Activated CD4-positive, alpha-beta T cell treated with anti-CD3 and anti-CD28 coated beads, Interleukin-2, amount 10 ng/mL, durations not matched to agents 7 days and 5 days (primary cell): ENCODE results near the gene FLT4. TPM values are rescaled to one million over a fixed set of nuclear protein-coding genes. Genes with fewer than 3 reads are reported as not detected.
A peak's percentile ranks its signal among the peaks of the same experiment; 100 is the strongest.

Experiments used
- CTCF ChIA-PET: fragments of 350-600 bp; sonication (Branson Sonifier 250); formaldehyde crosslinking; loops from one replicate; lab custom pipeline; 2021; ENCODE audit warnings: antibody characterized with exemption; lab: Charles Lee
- POLR2A ChIA-PET: fragments of 350-600 bp; sonication (Branson Sonifier 250); formaldehyde crosslinking; loops from one replicate; lab custom pipeline; 2021; ENCODE audit warnings: antibody characterized with exemption; lab: Charles Lee
- DNase-seq: peaks from one replicate; pipeline ENCODE4 v3.0.0-alpha.2; 2020
- H3K27ac Mint-ChIP-seq: one replicate; pipeline ENCODE4 v1.8.0; 2021; ENCODE audit warnings: mild to moderate bottlenecking, moderate library complexity, mixed read lengths
- H3K27me3 Mint-ChIP-seq: one replicate; pipeline ENCODE4 v1.8.0; 2021; ENCODE audit warnings: mixed read lengths
- H3K36me3 Mint-ChIP-seq: one replicate; pipeline ENCODE4 v1.8.0; 2021; ENCODE audit warnings: low read depth, mixed read lengths
- H3K4me1 Mint-ChIP-seq: one replicate; pipeline ENCODE4 v1.8.0; 2021; ENCODE audit warnings: mixed read lengths
- H3K4me3 Mint-ChIP-seq: one replicate; pipeline ENCODE4 v1.8.0; 2021; ENCODE audit warnings: mild to moderate bottlenecking, moderate library complexity, mixed read lengths
- H3K9me3 Mint-ChIP-seq: one replicate; pipeline ENCODE4 v1.8.0; 2021; ENCODE audit warnings: mixed read lengths
- total RNA-seq, 2 experiments: library from RNA; stranded (reverse); gene quantifications; one replicate each; pipeline ENCODE4 v1.2.3, GENCODE V29; 2021

Gene FLT4
- total RNA-seq, 2 experiments from 2014 or later = 0.25 TPM

DNA sequence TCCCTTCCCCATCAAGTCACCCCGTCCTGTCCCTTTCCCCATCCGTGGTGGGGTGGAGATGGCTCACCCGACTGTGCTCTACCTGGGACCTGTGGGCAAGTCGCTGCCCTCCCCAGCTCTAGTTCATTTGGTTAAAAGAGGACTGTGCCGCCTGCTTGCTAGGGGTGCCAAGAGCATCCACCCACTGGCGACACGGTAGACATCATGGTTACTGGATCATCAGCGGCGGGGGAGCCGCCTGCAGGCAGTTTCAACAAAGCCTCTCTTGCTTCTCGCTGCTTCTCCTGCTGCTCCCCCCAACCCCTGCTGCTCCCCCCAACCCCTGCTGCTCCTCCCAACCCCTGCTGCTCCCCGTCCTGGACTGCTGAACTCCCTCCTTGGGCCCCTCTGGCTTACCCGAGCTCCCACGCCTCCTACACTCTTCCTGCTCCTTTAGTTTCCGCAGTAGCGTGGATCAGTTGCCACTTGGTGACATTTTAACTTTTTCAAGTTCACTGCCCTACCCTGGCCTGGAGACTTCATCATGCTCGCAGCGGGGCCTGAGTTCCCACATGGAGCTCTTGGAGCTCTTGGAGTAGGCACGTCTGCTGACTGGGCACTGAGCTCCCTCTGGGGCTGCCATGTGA lies 36.1 kb downstream of the FLT4 start:
- DNase-seq = no peak
- POLR2A ChIA-PET = no interaction called here
- Mint-ChIP-seq H3K4me1 (no peaks in the 10 kb centered on the region), H3K4me3 (no peak overlapping the region), H3K27ac (no peak overlapping the region), H3K27me3 (no peaks in the 10 kb centered on the region), H3K9me3 (no peaks in the 10 kb centered on the region), H3K36me3 (no peaks in the 10 kb centered on the region)
- CTCF ChIA-PET = no interaction called here

DNA sequence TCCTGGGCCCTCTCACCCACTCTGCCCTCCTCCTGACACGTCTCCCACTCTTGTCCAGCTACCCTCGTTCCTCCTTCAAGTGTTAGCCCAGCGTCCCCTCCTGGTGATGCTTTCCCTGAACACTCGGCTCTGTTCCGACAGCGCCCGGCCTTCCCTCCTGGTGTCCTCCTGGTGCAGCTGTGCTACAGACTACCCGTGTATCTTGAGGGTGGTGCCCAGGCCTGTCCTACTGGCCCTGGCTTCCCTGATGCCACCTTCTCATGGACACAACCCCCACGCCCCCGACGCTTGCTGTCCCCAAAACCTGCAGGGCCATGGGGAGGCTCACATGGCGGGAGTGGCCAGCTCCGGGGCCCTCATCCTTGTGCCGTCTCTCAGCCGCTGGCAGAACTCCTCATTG lies 36.7 kb downstream of the FLT4 start:
- Mint-ChIP-seq H3K9me3 (no peaks in the 10 kb centered on the region), H3K36me3 (no peaks in the 10 kb centered on the region), H3K27ac (no peak overlapping the region), H3K27me3 (no peaks in the 10 kb centered on the region), H3K4me1 (no peaks in the 10 kb centered on the region), H3K4me3 (no peak overlapping the region)
- ChIA-PET CTCF (no interaction called here), POLR2A (no interaction called here)
- DNase-seq = no peak

DNA sequence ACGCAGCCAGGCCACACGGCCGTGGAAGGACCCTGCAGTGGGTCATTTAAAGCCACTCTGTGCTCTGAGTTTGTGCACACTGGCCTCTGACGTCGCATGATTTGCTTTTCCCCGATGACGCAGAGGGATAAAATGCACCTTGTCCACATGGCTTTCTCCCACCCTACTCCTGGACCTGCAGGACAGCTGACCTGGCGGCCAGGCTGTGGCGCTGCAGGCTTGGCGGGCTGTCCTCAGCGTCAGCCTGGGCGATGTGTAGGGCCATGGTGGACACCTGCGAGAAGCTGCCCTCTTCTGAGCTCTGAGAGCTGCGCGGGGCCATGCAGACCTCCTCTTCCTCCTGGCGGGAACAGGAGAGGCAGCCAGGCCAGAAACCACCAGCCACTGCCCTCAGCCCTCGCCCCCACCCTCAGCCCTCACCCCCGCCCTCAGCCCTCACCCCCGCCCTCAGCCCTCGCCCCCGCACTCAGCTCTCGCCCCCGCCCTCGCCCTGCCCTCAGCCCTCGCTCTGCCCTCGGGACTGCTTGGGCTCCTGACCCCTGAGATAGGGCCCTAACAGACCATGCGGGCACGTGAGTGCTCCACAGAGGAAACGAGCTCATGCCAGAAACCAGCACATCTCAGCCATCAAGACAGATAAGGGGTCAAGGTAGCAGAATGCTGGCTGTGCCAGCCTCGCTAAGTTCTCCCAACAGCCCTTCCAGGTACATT lies 38.1 kb downstream of the FLT4 start:
- CTCF ChIA-PET = interaction anchor here (1.2 kb wide), 1 partner anchor 13 kb away, joined by 4 read pairs; no protein-coding TSS in a partner anchor
- no peaks in the 10 kb centered on the region for H3K4me1 Mint-ChIP-seq
- H3K4me3 Mint-ChIP-seq = no peak overlapping the region
- POLR2A ChIA-PET = no interaction called here
- H3K36me3 Mint-ChIP-seq = no peaks in the 10 kb centered on the region
- DNase-seq = no peak
- no peaks in the 10 kb centered on the region for H3K27me3 Mint-ChIP-seq
- no peaks in the 10 kb centered on the region for H3K9me3 Mint-ChIP-seq
- H3K27ac Mint-ChIP-seq = no peak overlapping the region

DNA sequence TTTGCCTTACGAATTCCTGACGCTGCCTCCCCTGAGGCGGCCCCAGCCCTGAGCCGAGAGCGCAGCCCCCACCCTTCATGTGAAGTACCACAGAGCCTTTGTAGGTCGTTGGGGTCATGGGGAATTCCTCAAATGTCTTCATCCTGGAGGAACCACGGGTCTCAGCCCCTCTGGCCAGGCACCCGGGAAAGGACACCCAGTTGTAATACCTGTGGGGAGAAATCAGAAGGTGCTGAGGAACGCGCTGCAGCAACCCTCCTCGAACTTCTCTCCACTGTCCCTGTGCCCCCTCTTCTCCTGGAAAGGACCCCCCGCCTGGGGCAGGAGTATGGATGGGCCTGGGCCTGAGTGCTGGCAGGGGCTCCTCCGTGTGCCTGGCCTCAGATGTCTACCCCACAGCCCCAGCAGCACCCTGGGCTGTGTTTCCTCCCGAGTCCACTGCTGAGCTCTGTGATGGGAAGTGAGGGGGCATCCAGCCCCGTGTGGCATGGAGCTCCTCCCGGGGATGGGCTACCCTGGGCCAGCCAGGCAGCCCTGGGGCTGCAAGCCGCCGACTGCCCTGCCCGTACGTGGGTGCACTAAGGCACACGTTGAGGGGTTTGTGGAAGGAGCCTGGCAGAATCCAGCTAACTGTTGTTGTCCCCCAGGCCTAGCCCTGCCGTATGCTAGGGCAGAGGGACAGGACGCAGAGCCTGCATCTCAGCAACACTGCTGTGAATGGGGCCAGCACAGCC lies 39.4 kb downstream of the FLT4 start:
- Mint-ChIP-seq H3K36me3 (no peaks in the 10 kb centered on the region), H3K27me3 (no peaks in the 10 kb centered on the region), H3K4me1 (peaks cover 1% of the 10 kb centered on the region), H3K27ac (no peak overlapping the region), H3K4me3 (no peak overlapping the region), H3K9me3 (no peaks in the 10 kb centered on the region)
- POLR2A ChIA-PET = no interaction called here
- DNase-seq = no peak
- CTCF ChIA-PET = no interaction called here

DNA sequence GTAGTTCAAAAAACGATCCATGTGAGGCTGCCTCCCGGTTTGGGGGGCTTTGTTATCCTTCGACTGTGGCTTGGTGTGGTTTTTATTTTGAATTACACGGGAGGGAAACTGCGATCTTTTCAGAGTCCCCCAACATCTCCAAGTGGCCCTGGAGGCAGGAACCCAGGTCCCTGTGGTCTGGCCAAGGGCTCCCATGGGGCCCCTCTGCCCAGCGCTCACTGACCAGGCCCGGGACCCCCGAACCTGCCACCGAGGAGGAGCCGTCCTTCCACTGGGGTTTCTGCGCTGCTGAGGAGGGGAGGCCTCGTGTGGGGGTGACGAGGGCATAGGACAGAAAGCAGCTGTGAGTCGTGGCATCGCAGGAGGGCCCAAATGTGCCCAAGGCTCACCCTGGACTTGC lies 40.0 kb downstream of the FLT4 start:
- no peaks in the 10 kb centered on the region for H3K9me3 Mint-ChIP-seq
- H3K4me3 Mint-ChIP-seq = no peak overlapping the region
- no peak for DNase-seq
- no peaks in the 10 kb centered on the region for H3K27me3 Mint-ChIP-seq
- ChIA-PET CTCF (no interaction called here), POLR2A (no interaction called here)
- no peaks in the 10 kb centered on the region for H3K36me3 Mint-ChIP-seq
- peaks cover 1% of the 10 kb centered on the region for H3K4me1 Mint-ChIP-seq
- H3K27ac Mint-ChIP-seq = no peak overlapping the region

DNA sequence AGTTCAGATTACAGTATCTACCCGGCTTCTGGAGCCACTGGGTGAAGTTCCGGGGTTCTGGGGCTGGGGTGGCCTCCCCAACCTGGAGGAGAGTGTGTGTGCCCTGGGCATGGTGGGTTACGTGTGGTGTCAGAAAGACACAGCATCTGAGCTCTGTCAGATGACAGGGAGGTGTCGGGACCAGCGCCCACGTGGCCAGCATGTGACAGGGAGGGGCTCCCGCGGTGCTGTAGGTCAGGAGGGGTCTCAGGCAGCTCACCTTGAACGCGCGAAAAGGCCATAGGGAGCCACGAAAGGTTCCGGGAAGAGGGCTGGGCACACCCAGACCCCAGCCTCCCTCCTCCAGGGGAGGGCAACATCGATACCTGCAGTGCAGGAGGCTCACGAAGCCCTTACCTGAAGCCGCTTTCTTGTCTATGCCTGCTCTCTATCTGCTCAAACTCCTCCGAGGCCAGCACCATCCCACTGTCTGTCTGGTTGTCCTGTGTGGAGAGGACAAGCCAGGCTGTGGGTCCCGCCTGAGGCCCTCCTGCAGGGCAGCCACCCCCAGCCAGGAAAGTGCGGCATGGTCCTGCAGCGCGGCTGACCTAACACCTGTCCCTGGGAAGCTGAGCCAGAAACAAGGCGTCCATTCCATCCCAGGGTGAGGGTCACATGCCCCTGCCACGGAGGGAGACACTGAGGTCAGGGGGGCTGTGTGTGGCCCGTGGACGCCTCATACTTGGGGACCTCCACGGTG lies 40.7 kb downstream of the FLT4 start:
- H3K36me3 Mint-ChIP-seq = no peaks in the 10 kb centered on the region
- no peak overlapping the region for H3K27ac Mint-ChIP-seq
- ChIA-PET POLR2A (no interaction called here), CTCF (interaction anchor here (0.6 kb wide), 1 partner anchor 49 kb away, joined by 4 read pairs; no protein-coding TSS in a partner anchor)
- no peak for DNase-seq
- no peaks in the 10 kb centered on the region for H3K27me3 Mint-ChIP-seq
- peaks cover 1% of the 10 kb centered on the region for H3K4me1 Mint-ChIP-seq
- no peak overlapping the region for H3K4me3 Mint-ChIP-seq
- no peaks in the 10 kb centered on the region for H3K9me3 Mint-ChIP-seq

DNA sequence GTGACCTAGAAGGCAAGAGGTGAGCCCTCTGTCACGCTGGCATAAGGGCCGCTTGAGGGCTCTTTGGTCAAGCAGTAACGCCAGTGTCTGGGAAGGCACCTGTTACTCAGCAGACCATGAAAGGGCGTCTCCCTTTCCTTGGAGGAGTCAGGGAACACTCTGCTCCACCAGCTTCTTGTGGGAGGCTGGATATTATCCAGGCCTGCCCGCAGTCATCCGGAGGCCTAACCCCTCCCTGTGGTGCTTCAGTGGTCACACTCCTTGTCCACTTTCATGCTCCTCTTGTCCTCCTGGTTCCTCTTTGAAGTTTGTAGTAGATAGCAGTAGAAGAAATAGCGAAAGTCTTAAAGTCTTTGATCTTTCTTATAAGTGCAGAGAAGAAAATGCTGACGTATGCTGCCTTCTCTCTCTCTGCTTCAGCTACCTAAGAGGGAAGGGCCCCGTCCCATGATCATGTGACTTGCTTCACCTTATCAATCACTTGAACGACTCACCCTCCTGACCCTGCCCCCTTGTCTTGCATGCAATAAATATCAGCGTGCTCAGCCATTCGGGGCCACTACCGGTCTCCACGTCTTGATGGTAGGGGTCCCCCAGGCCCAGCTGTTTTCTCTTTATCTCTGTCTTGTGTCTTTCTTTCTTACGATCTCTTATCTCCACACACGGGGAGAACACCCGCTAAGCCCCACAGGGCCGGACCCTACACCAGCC lies 41.4 kb downstream of the FLT4 start:
- CTCF ChIA-PET = interaction anchor here (0.6 kb wide), 1 partner anchor 49 kb away, joined by 4 read pairs; no protein-coding TSS in a partner anchor
- peaks cover 1% of the 10 kb centered on the region for H3K4me1 Mint-ChIP-seq

DNA sequence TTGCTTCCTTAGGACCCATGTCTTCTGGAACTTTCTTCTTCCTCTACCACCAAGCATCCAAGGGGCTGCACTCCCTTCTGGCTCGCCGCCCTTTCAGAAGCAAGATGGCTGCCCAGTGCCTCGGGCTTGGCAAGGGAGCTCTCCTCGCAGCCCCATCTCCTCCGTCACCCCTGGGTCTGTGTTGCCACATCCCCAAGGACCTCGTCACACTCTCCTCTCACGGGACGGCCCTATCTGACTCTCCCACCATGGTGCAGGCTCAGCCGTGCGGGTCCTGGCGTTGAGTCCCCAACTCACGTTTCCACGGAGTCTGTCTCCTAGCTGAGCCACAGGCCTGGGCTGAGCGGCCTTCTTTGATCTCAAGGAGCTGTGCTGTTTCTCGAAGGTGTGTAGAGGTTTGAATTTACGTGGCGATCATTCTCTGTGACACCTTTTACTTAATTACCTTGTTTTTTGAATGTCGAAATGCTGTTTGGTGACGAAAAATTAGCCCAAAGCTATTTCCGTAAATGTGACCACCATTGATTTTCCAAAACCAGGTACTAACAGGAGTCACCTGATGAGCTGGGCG lies 43.1 kb downstream of the FLT4 start:
- Mint-ChIP-seq H3K4me1 (peaks cover 1% of the 10 kb centered on the region), H3K27ac (no peak overlapping the region), H3K9me3 (no peaks in the 10 kb centered on the region), H3K27me3 (no peaks in the 10 kb centered on the region), H3K4me3 (no peak overlapping the region), H3K36me3 (no peaks in the 10 kb centered on the region)
- CTCF ChIA-PET = interaction anchor here (0.8 to 1.1 kb wide), 2 partner anchors 9 to 13 kb away, joined by 3 read pairs; no protein-coding TSS in a partner anchor
- no peak for DNase-seq
- POLR2A ChIA-PET = interaction anchor here (0.6 kb wide), 1 partner anchor 48 kb away, joined by 3 read pairs; no protein-coding TSS in a partner anchor

More for the DNA sequence above, 41.4 kb downstream of the FLT4 start:
- DNase-seq = no peak
- Mint-ChIP-seq H3K9me3 (no peaks in the 10 kb centered on the region), H3K27me3 (no peaks in the 10 kb centered on the region), H3K36me3 (no peaks in the 10 kb centered on the region), H3K4me3 (no peak overlapping the region), H3K27ac (no peak overlapping the region)
- POLR2A ChIA-PET = no interaction called here

DNA sequence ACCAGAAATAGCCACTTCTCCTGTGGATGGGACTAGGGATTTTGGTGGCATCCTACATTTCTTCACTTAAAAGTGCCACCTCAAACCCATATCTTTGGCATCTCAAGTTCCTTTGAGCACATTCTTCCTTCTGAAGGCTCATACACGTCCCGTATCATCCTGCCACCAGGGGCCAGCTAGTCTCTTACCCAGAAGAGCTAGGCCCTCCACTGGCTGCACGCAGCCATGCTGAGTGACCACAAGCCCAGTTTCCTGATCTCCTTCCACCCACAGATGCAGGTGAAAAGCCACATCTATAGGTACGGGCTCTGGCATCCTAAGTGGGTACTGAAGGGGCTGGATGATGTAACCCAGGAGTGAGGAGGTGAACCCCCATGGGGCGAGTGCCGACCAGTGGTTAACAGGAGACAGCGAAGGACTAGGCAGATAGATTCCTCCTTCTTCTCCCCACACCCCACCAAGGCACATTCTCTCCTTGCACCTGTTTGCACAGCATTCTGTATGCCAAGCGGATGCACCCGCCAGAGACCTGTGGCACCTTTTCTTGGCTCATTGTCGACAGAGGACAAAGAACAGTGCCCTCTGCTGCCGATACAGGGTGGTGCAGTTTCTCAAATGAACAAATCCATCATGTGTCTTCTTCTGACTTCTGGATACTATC lies 43.7 kb downstream of the FLT4 start:
- CTCF ChIA-PET = interaction anchor here (1.1 to 1.4 kb wide), 2 partner anchors 9 to 277 kb away, joined by 3 read pairs; no protein-coding TSS in a partner anchor
- no peaks in the 10 kb centered on the region for H3K36me3 Mint-ChIP-seq
- H3K4me1 Mint-ChIP-seq = peaks cover 1% of the 10 kb centered on the region
- no peaks in the 10 kb centered on the region for H3K27me3 Mint-ChIP-seq
- H3K4me3 Mint-ChIP-seq = no peak overlapping the region
- peak; percentile 74 for DNase-seq
- H3K27ac Mint-ChIP-seq = no peak overlapping the region
- no peaks in the 10 kb centered on the region for H3K9me3 Mint-ChIP-seq
- POLR2A ChIA-PET = interaction anchor here (0.6 kb wide), 1 partner anchor 47 kb away, joined by 3 read pairs; no protein-coding TSS in a partner anchor

DNA sequence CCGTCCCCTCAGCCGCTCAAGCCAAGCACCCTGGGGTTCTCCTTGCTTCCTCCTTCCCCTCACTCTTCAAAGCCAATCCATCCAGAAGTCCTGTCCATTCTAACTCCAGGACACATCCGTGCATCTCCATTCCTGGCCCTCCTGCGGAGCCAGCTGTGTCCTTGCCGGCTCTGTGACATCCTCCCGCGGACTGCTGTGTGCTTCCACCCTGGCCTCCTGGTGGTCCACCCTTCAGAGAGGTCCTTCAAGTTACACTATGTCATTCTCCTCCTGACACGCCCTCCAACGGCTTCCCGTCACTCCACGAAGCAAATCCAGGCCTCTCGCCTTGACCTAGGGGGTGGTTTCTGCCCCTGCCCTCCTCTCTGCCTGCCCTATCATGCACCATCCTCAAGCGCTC lies 45.1 kb downstream of the FLT4 start:
- H3K4me1 Mint-ChIP-seq = peaks cover 1% of the 10 kb centered on the region
- no peaks in the 10 kb centered on the region for H3K27me3 Mint-ChIP-seq
- POLR2A ChIA-PET = no interaction called here
- H3K9me3 Mint-ChIP-seq = no peaks in the 10 kb centered on the region
- no peak for DNase-seq
- H3K27ac Mint-ChIP-seq = peak overlapping the region; percentile 51
- CTCF ChIA-PET = interaction anchor here (1.4 kb wide), 1 partner anchor 276 kb away, joined by 3 read pairs; no protein-coding TSS in a partner anchor
- no peaks in the 10 kb centered on the region for H3K36me3 Mint-ChIP-seq
- H3K4me3 Mint-ChIP-seq = no peak overlapping the region

DNA sequence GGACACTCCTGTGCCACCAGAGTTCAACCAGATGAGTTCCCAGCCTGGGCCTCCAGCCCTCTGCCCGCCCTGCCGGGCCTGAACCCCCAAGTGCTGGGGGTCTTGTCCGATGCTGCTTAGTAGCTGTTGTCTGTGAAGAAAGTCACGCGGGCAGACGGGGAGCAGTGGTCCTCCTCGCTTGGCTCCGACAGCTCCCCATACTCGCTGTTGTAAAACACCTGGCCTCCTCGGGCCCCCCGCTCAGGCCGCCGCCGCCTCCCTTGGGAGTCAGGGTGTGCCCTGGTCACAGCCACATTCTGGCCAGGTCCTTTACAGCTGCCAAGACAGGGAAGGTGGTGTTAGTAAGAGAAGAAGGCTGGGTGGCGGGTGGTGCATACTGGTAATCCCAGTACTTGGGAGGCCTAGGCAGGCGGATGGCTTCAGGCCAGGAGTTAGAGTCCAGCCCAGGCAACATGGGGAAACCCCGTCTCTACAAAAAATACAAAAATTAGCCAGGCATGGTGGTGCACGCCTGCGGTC lies 46.3 kb downstream of the FLT4 start:
- Mint-ChIP-seq H3K27ac (no peak overlapping the region), H3K27me3 (no peaks in the 10 kb centered on the region), H3K9me3 (no peaks in the 10 kb centered on the region), H3K4me3 (no peak overlapping the region), H3K4me1 (peaks cover 1% of the 10 kb centered on the region), H3K36me3 (no peaks in the 10 kb centered on the region)
- no peak for DNase-seq
- POLR2A ChIA-PET = no interaction called here
- CTCF ChIA-PET = no interaction called here
